T47D (cell line): ENCODE data around the gene BABAM2.

ENCODE experiments used
- DNase-seq, 2 experiments: peaks; one replicate each; pipeline versions ENCODE4 v3.0.0 to v3.0.0-alpha.2; 2011 to 2012; ENCODE audit warnings: low read depth in 1 of 2, low spot score in 1 of 2
- JUND ChIP-seq: IDR thresholded peaks from 2 replicates; pipeline ENCODE4 v1.6.1; 2012; ENCODE audit warnings: low read depth
- in situ Hi-C: cut with HindIII; loops from 2 replicates; pipeline ENCODE4 v1.10.0; 2016; ENCODE audit warnings: low sequenced_read_pairs, low pct_unique_long_range_greater_than_20kb

Gene BABAM2

DNA sequence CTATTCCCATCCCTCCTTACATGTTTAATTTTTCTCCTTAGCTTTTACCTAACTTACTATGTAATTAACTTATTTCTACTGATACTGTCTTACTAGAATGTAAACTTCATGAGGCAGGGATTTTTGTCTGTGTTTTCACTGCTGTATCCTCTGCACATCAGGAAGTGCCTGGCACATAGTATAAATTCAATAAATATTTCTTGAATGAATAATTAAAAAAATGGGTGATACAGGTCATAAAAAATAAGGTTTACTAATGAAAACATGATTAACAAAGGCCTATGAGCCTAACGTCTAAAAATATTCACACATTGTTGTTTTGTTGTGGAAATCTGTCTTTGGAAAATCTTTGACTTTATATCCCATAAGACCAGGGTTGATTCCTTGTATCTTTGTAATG lies 4.9 kb upstream of the BABAM2 start:
- no peak for DNase-seq
- TF ChIP-seq JUND: no peak
- in situ Hi-C loops: no loop called here

- no peak for TF ChIP-seq JUND
- DNase-seq: no peak
- in situ Hi-C loops: no loop called here
Measured at GRCh38 chr2:27886322-27886721, 4.2 kb upstream of the BABAM2 start.

DNA sequence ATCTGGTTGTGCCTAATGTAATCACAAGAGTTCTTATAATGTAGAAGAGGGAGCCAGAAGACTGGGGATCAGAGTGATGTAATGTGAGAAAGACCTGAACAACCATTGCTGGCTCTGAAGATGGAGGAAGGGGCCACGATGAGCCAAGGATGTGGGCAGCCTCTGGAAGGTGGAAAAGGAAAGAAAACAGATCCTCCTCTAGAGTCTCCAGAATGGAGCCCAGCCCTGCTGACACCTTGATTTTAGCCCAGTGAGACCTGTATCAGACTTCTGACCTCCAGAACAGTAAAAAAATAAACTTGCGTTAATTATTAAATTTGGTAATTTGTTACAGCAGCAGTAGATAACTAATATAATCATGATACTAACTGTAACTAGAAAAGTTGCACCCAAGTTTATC lies 3.4 kb upstream of the BABAM2 start:
- no peak for DNase-seq
- TF ChIP-seq JUND: no peak
- in situ Hi-C loops: no loop called here

DNA sequence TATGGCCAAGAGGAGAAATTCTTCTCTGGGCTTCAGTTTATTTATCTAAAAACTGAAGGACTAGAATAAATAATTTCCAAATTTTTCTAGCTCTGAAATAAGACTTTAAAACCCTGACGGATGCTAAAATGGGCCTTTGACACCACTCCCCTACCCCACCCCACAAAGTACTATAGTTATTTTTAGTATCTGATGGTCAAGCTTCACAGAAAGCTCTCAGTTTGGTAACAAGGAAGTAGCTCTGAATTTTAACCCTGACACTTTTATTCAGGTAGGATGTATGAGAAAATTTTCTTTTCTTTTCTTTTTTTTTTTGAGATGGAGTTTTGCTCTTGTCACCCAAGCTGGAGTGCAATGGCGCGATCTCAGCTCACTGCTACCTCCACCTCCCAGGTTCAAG lies 2.7 kb upstream of the BABAM2 start:
- no peak for DNase-seq
- TF ChIP-seq JUND: no peak
- in situ Hi-C loops: no loop called here

DNA sequence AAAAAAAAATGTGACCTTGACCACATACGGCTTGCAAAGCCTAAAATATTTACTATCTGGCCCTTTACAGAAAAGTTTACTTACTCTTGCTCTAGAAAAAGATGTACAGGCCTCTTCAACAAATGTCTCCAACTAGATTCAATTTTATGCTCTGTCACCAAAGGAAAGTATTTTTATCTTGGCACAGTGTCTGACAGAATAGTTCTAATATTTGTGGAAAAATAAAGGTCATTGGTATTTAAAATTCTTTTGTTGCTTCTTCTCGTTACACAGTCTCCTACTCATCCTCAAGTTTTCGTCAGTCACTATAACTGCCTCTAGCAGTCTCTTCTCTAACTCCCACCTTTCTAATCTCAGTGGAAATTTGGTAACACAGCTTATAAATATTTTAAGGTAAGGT lies 1.7 kb upstream of the BABAM2 start:
- DNase-seq: no peak
- no peak for TF ChIP-seq JUND
- in situ Hi-C loops: no loop called here

- TF ChIP-seq JUND: no peak
- in situ Hi-C loops: no loop called here
- no peak for DNase-seq
Measured at GRCh38 chr2:27889774-27890145, 769 bp upstream of the BABAM2 start.

GRCh38 chr2:27890924-27891672 lies 569 bp downstream of the BABAM2 start:
- DNase-seq: peak; percentile 23 to 79
- TF ChIP-seq JUND: no peak
- in situ Hi-C loops: no loop called here

GRCh38 chr2:27891673-27892105 lies 1.2 kb downstream of the BABAM2 start:
- TF ChIP-seq JUND: no peak
- no peak for DNase-seq
- in situ Hi-C loops: no loop called here

GRCh38 chr2:27893006-27893405 lies 2.5 kb downstream of the BABAM2 start:
- in situ Hi-C loops: no loop called here
- TF ChIP-seq JUND: no peak
- no peak for DNase-seq

- no peak for TF ChIP-seq JUND
- DNase-seq: no peak
- in situ Hi-C loops: no loop called here
Measured at GRCh38 chr2:27897717-27898116, 7.2 kb downstream of the BABAM2 start.

DNA sequence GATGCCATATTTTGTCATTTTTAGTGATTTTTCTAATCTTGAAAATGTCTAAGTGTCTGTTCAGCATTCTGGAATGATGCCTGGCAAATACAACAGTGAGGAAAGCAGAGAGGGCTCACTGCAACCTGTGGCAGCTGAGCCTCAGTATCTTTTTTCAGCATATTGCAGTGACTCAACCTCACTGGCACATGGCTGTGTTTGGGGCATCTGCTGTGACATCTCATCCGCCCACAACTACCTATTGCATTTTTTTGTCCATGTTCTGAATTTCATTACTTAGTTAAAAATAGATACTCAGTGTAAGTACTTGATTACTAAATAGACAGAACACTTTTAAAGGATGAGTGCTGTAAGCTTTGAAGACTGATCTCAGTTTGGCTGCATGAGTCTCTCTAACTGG lies 10.7 kb downstream of the BABAM2 start:
- no peak for DNase-seq
- no peak for TF ChIP-seq JUND
- in situ Hi-C loops: no loop called here

DNA sequence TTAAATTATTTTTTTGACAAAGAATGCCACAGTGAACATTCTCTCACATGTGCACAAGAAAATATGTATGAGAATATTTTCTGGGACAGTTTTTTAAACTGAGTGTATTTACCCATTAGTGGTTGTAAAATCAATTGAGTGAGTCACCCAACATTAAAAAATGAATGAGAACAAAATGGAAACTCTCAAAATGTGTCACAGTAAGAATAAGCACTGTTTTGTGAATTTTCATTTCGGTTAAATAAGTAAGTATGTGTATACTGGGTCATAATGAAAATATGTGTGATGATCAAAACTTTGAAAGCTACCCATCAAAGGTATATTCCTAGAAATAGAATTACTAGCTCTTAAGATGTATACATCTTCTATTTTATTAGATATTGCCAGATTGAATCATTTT lies 11.6 kb downstream of the BABAM2 start:
- in situ Hi-C loops: no loop called here
- no peak for DNase-seq
- TF ChIP-seq JUND: no peak

DNA sequence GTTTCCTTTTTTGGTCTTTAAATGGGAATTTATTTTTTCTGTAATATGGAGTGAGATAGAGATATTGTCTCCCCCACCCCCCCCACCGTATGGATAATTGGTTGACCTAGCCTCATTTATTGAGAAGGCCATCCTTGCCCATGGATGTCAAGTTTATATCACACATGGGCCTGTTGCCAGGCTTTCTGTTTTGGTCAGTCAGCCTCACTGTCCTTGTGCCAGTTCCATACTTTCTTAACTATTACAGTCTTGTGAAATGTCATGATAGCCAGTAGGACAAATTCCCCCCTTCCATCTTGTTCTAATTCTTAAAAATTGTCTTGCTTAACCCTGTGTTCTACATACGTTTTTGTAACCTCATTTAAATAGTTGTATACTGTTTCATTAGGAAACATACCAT lies 12.5 kb downstream of the BABAM2 start:
- in situ Hi-C loops: no loop called here
- DNase-seq: no peak
- no peak for TF ChIP-seq JUND
